Nephron (organoid): ENCODE measurements around the gene TXN.
"Not testable (repeated sequence)": the region's sequence is repeated elsewhere in the genome, so short reads cannot be mapped to it uniquely, and the experiment has no call there.

Source experiments
- H3K27ac Mint-ChIP-seq, 3 experiments: 2 replicates each; pipeline ENCODE4 v1.8.0; 2020; ENCODE audit warnings: mixed read lengths in 3 of 3, mild to moderate bottlenecking in 2 of 3, moderate library complexity in 1 of 3
- H3K27me3 Mint-ChIP-seq: 2 replicates; pipeline ENCODE4 v1.8.0; 2021; ENCODE audit warnings: low read depth, mild to moderate bottlenecking, moderate library complexity, mixed read lengths
- H3K36me3 Mint-ChIP-seq: 2 replicates; pipeline ENCODE4 v1.8.0; 2020; ENCODE audit warnings: low read depth, mixed read lengths
- H3K4me1 Mint-ChIP-seq: 2 replicates; pipeline ENCODE4 v1.8.0; 2020; ENCODE audit warnings: mixed read lengths
- H3K4me3 Mint-ChIP-seq, 3 experiments: 2 replicates each; pipeline ENCODE4 v1.8.0; 2020; ENCODE audit warnings: mild to moderate bottlenecking in 3 of 3, mixed read lengths in 3 of 3, moderate library complexity in 2 of 3
- H3K9me3 Mint-ChIP-seq: 2 replicates; pipeline ENCODE4 v1.8.0; 2020; ENCODE audit warnings: mixed read lengths
- TF ChIP-seq, protein P1 (sequence below), 3 experiments: fragments of 200-600 bp; sonication (generic); IDR thresholded peaks; one replicate each; pipeline ENCODE4 v1.5.0; 2021; ENCODE audit warnings: antibody characterized with exemption in 3 of 3; ENCODE audit not compliant: unreplicated experiment in 3 of 3

Gene TXN

DNA sequence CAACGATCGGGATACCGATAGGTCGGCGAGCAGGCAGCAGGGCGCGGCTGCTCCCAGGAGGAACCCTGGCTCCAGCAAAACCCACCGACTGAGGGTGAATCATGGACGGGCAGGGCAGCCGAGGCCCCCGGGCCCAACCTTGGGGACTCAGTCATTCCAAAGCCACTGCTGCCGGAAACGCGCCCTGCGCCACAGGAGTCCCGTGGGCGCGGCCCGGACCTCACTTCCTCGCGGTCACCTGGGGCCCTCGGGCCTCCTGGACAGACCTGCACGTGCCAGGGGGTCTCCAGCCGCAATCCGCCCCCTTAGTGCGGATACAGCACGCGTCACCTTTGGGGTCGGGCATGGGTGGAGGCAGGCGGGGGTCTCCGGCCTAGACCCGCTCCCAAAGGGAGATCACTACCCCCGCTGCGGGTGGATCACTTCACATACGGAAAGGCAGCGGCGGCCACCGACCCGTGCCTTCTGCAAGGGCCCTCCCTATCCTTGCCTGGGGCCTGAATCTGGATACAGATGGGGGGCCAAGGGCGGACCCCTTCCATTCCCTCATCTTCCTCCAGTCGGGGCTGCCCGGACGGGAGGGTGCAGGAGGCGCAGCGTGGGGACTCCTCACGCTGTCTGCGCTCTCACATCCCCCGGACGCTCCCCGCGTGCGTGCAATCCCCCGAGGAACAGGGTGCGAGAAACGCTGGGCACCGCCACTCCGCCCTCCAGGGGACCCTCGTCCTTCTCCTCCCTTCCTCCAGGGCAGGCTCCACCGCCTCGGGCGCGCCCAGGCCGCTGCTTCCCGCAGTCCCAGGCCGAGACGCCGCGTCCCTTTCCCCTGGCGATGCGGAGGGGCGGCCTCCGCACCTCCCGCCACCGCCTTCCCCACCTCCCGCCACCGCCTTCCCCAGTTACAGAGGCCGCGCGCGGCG is 586 bp downstream of the TXN start:
- H3K36me3 Mint-ChIP-seq: peaks cover 3% of the 10 kb centered on the region
- TF ChIP-seq, protein P1, sequence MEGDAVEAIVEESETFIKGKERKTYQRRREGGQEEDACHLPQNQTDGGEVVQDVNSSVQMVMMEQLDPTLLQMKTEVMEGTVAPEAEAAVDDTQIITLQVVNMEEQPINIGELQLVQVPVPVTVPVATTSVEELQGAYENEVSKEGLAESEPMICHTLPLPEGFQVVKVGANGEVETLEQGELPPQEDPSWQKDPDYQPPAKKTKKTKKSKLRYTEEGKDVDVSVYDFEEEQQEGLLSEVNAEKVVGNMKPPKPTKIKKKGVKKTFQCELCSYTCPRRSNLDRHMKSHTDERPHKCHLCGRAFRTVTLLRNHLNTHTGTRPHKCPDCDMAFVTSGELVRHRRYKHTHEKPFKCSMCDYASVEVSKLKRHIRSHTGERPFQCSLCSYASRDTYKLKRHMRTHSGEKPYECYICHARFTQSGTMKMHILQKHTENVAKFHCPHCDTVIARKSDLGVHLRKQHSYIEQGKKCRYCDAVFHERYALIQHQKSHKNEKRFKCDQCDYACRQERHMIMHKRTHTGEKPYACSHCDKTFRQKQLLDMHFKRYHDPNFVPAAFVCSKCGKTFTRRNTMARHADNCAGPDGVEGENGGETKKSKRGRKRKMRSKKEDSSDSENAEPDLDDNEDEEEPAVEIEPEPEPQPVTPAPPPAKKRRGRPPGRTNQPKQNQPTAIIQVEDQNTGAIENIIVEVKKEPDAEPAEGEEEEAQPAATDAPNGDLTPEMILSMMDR (IDR thresholded peaks at IDR 0.05; ENCODE audit: unreplicated experiment in 3 of 3): no peak
- H3K4me1 Mint-ChIP-seq: peaks cover 19% of the 10 kb centered on the region
- peak overlapping the region; percentile 71 to 97 (median 92) for H3K27ac Mint-ChIP-seq
- H3K4me3 Mint-ChIP-seq: peak overlapping the region; percentile 92 to 99 (median 93)
- H3K27me3 Mint-ChIP-seq: no peaks in the 10 kb centered on the region
- no peaks in the 10 kb centered on the region for H3K9me3 Mint-ChIP-seq

DNA sequence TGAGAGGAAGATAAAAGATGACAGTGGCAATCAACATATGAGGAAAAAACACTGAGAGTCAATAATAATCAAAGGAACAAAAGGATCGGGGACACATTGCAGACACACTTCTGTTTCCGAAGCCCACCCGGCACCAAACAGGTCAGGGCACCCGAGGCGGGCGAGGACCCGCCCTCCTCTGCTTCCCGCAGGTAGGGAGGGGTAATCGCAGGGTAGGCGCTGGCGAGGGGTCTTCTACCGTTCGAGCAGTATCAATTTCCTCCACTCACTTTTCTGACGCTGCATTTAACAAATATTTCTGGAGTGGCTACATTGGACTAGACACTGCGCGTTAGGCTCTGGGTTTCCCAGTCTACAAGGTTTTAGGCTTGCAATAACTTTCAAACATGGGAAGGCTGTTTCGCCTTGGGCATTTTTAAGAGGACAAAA is 1.3 kb downstream of the TXN start:
- Mint-ChIP-seq H3K9me3 (no peaks in the 10 kb centered on the region), H3K4me1 (peaks cover 19% of the 10 kb centered on the region), H3K27me3 (no peaks in the 10 kb centered on the region), H3K36me3 (peaks cover 8% of the 10 kb centered on the region), H3K4me3 (peak overlapping the region; percentile 92 to 99 (median 93)), H3K27ac (peak overlapping the region; percentile 70 to 92 (median 75))
- TF ChIP-seq, protein P1 (IDR thresholded peaks at IDR 0.05; ENCODE audit: unreplicated experiment in 3 of 3): no peak

DNA sequence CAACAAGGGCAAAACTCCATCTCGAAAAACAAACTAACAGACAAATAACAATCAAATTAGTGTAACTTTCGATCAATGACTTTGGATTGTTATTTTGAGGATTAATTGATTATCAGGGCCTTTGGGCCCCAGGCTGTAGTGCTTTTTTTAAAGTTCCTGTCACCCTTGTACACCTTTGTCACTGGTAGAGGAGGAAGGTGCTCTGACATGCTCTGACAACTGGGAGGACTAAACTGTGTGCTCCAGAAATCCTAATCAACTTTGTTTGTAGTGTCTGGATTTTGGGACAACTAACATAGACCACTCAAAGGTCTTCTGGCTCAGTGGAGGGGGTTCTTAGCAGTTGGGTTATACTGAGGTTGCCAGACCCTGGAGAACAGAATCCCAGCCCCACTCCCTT is 1.8 kb downstream of the TXN start:
- H3K27ac Mint-ChIP-seq: peak overlapping the region; percentile 70 to 92 (median 75)
- H3K27me3 Mint-ChIP-seq: no peaks in the 10 kb centered on the region
- peaks cover 11% of the 10 kb centered on the region for H3K36me3 Mint-ChIP-seq
- peaks cover 19% of the 10 kb centered on the region for H3K4me1 Mint-ChIP-seq
- TF ChIP-seq, protein P1 (IDR thresholded peaks at IDR 0.05; ENCODE audit: unreplicated experiment in 3 of 3): no peak
- H3K4me3 Mint-ChIP-seq: peak overlapping the region; percentile 92 to 99 (median 93)
- H3K9me3 Mint-ChIP-seq: no peaks in the 10 kb centered on the region

- H3K4me1 Mint-ChIP-seq: peaks cover 17% of the 10 kb centered on the region
- peak overlapping the region in 1 of 3 experiments; percentile 22 for H3K27ac Mint-ChIP-seq
- TF ChIP-seq, protein P1 (IDR thresholded peaks at IDR 0.05; ENCODE audit: unreplicated experiment in 3 of 3): no peak
- no peaks in the 10 kb centered on the region for H3K27me3 Mint-ChIP-seq
- H3K4me3 Mint-ChIP-seq: peak overlapping the region; percentile 57 to 93 (median 92)
- no peaks in the 10 kb centered on the region for H3K9me3 Mint-ChIP-seq
- peaks cover 24% of the 10 kb centered on the region for H3K36me3 Mint-ChIP-seq
Measured at GRCh38 chr9:110252509-110253139, 3.7 kb downstream of the TXN start.

DNA sequence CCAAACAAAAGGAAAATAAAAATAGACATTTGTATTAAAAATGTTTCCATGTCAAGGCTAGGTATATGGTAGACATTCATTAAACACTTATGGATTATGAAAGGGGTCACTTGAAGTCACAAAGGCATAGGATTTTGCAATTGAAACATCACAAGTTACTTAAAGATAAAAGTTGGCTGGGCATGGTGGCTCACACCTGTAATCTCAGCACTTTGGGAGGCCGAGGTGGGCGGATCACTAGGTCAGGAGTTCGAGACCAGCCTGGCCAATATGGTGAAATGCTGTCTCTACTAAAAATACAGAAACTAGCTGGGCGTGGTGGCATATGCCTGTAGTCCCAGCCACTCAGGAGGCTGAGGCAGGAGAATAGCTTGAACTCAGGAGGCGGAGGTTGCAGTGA is 4.5 kb downstream of the TXN start:
- H3K27ac Mint-ChIP-seq, H3K9me3 Mint-ChIP-seq, H3K4me3 Mint-ChIP-seq, H3K4me1 Mint-ChIP-seq, H3K27me3 Mint-ChIP-seq: not testable (repeated sequence)
- H3K36me3 Mint-ChIP-seq: peaks cover 29% of the 10 kb centered on the region

DNA sequence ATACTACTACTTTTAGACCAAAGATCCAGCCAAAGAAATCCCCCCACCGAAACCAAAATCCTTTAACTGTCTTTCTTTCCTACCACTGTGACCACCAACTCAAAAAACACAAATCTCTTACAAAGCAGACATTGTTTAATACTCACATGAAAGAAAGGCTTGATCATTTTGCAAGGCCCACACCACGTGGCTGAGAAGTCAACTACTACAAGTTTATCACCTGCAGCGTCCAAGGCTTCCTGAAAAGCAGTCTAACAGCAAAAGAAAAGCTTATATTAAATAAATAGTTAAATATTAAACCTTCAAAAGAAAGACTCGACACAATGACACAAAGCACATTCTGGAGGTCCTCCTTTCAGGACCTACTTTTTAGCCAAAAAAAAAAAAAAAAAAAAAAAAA is 5.1 kb downstream of the TXN start:
- H3K27ac Mint-ChIP-seq: peak overlapping the region in 2 of 3 experiments; percentile 21 to 67
- no peaks in the 10 kb centered on the region for H3K27me3 Mint-ChIP-seq
- peaks cover 9% of the 10 kb centered on the region for H3K4me1 Mint-ChIP-seq
- no peak overlapping the region for H3K4me3 Mint-ChIP-seq
- peaks cover 35% of the 10 kb centered on the region for H3K36me3 Mint-ChIP-seq
- no peaks in the 10 kb centered on the region for H3K9me3 Mint-ChIP-seq
- TF ChIP-seq, protein P1 (IDR thresholded peaks at IDR 0.05; ENCODE audit: unreplicated experiment in 3 of 3): no peak
